Esophagus mucosa (tissue), 1 donor: ENCODE measurements around the gene PCDHA7. TPM values are rescaled to one million over a fixed set of nuclear protein-coding genes. Genes with fewer than 3 reads are reported as not detected.
"Not testable (repeated sequence)": the region's sequence is repeated elsewhere in the genome, so short reads cannot be mapped to it uniquely, and the experiment has no call there.

ENCODE experiments used
- ATAC-seq: fragments of 200-7000 bp; cut with Tn5 transposase; one replicate; pipeline ENCODE4 v1.9.1; 2020
- total RNA-seq: library from RNA; stranded (reverse); gene quantifications from one replicate; pipeline ENCODE4 v1.2.4, GENCODE V29; 2023
- donor health status: DM: yes; HTN: yes; CAD: no.

PCDHA7 gene
- total RNA-seq, 1 donor from 2014 or later = 0.08 TPM

DNA sequence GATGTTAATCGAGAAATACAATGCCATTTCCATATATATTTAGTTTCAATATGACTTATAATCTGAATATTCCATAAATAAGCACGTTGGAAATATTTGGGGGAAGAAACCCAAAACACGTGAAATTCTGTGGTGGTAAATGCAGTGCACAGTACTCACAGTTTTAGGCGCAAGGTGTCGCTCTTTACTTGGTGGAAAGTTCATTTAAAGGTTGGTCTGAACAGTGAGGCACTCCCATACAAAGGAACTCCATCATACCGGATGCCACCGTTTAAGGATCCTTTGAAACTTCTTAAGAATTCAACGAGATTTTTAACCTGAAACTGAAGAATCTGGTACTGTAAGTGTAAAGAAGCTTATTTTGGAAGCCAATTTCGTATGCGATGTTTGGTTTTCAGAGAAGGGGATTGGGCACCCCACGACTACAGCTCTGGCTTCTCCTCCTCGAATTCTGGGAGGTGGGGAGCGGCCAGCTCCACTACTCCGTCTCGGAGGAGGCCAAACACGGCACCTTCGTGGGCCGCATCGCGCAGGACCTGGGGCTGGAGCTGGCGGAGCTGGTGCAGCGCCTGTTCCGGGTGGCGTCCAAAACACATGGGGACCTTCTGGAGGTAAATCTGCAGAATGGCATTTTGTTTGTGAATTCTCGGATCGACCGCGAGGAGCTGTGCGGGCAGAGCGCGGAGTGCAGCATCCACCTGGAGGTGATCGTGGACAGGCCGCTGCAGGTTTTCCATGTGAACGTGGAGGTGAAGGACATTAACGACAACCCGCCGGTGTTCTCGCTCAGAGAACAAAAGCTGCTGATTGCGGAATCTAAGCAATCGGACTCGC is 34.9 kb downstream of the PCDHA7 start, which contains the start of gene PCDHA11:
TSS of gene PCDHA11 (plus strand) at position 237 of the 834 bp plus-strand sequence. CDS start at position 384, 147 bp downstream.
- no peak for ATAC-seq

DNA sequence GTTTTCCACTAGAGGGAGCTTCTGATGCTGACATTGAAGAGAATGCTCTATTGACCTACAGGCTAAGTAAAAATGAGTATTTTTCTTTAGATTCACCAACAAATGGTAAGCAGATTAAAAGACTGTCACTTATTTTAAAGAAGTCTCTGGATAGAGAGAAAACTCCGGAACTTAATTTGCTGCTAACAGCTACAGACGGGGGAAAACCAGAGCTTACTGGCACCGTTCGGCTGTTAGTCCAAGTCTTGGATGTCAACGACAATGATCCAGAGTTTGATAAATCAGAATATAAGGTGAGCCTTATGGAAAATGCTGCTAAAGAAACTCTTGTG is 35.5 kb downstream of the PCDHA7 start:
- ATAC-seq = no peak

- ATAC-seq = no peak
Measured at GRCh38 chr5:140870221-140871201, 36.4 kb downstream of the PCDHA7 start.

DNA sequence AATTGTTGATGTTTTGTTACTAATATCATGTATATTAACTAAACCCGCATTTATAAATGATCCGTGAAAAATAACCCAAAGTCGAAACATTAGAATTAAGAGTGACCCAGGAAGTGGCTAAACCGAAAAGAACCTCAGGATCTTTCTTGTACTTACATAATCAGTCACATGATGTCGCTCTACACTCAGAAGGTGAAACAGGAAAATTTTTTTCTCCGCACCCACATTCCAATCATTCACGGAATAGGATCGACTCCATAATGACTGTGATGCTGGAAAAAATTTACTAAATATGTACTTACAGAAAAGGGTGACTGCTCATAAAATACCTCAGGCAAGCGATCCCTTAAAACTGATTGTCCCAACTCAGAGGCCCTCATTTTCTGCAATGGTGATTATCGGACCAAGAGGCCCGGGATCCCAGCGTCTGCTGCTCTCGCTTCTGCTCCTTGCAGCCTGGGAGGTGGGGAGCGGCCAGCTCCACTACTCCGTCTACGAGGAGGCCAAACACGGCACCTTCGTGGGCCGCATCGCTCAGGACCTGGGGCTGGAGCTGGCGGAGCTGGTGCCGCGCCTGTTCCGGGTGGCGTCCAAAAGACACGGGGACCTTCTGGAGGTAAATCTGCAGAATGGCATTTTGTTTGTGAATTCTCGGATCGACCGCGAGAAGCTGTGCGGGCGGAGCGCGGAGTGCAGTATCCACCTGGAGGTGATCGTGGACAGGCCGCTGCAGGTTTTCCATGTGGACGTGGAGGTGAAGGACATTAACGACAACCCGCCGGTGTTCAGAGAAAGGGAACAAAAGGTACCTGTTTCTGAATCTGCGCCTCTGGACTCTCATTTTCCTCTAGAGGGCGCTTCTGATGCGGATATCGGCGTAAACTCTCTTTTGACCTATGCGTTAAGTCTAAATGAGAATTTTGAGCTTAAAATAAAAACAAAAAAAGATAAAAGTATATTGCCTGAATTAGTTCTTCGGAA is 41.3 kb downstream of the PCDHA7 start, which contains the start of gene PCDHA12:
TSS of gene PCDHA12 (plus strand) at position 224 of the 981 bp plus-strand sequence. CDS start at position 389, 165 bp downstream.
- ATAC-seq = no peak

DNA sequence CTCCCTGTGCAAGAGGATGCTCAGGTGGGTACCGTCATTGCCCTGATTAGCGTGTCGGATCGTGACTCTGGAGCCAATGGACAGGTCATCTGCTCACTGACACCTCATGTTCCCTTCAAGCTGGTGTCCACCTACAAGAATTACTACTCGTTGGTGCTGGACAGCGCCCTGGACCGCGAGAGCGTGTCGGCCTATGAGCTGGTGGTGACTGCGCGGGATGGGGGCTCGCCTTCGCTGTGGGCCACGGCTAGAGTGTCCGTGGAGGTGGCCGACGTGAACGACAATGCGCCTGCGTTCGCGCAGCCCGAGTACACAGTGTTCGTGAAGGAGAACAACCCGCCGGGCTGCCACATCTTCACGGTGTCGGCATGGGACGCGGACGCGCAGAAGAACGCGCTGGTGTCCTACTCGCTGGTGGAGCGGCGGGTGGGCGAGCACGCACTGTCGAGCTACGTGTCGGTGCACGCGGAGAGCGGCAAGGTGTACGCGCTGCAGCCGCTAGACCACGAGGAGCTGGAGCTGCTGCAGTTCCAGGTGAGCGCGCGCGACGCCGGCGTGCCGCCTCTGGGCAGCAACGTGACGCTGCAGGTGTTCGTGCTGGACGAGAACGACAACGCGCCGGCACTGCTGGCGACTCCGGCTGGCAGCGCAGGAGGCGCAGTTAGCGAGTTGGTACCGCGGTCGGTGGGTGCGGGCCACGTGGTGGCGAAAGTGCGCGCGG is 42.6 kb downstream of the PCDHA7 start:
- not testable (repeated sequence) for ATAC-seq

DNA sequence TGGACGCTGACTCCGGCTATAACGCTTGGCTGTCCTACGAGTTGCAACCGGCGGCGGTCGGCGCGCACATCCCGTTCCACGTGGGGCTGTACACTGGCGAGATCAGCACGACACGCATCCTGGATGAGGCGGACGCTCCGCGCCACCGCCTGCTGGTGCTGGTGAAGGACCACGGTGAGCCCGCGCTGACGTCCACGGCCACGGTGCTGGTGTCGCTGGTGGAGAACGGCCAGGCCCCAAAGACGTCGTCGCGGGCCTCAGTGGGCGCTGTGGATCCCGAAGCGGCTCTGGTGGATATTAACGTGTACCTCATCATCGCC is 43.2 kb downstream of the PCDHA7 start:
- no peak for ATAC-seq

- no peak for ATAC-seq
Measured at GRCh38 chr5:140881889-140882590, 48.0 kb downstream of the PCDHA7 start, which contains the start of gene PCDHA13. Gene PCDHA13, plus strand, starts transcription at chr5:140882124. Its CDS starts 145 bp downstream, at chr5:140882269.

DNA sequence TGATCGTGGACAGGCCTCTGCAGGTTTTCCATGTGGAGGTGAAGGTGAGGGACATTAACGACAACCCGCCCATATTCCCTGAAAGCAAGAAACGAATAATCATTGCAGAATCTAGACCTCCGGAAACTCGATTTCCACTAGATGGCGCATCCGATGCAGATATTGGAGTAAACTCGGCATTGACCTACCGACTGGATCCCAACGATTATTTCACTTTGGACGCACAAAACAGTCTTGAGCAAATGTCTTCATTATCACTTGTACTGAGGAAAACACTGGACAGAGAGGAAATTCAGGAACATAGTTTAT is 48.5 kb downstream of the PCDHA7 start:
- ATAC-seq = no peak

- no peak for ATAC-seq
Measured at GRCh38 chr5:140883373-140883772, 49.3 kb downstream of the PCDHA7 start.

- ATAC-seq = no peak
Measured at GRCh38 chr5:140883927-140884697, 50.0 kb downstream of the PCDHA7 start.

Other genes with a start within 250 kb of the PCDHA7 start
- 6.7 TPM for gene CD14, start 201.1 kb upstream of the PCDHA7 start, total RNA-seq
- gene TMCO6, start 194.8 kb upstream of the PCDHA7 start, total RNA-seq = 14.0 TPM
- 49.9 TPM for gene NDUFA2, start 186.6 kb upstream of the PCDHA7 start, total RNA-seq
- gene IK, start 186.4 kb upstream of the PCDHA7 start, total RNA-seq = 58.5 TPM
- gene WDR55, start 169.4 kb upstream of the PCDHA7 start, total RNA-seq = 19.7 TPM
- gene DND1, start 160.7 kb upstream of the PCDHA7 start, total RNA-seq = 0.44 TPM
- gene HARS1, start 142.9 kb upstream of the PCDHA7 start, total RNA-seq = 43.0 TPM
- 14.0 TPM for gene HARS2, start 142.8 kb upstream of the PCDHA7 start, total RNA-seq
- 39.7 TPM for gene ZMAT2, start 133.8 kb upstream of the PCDHA7 start, total RNA-seq
- not detected for gene PCDHA1, start 48.1 kb upstream of the PCDHA7 start, total RNA-seq
- 0.04 TPM for gene PCDHA2, start 39.4 kb upstream of the PCDHA7 start, total RNA-seq
- gene PCDHA3, start 33.2 kb upstream of the PCDHA7 start, total RNA-seq = not detected
- gene PCDHA4, start 27.2 kb upstream of the PCDHA7 start, total RNA-seq = 0.20 TPM
- gene PCDHA5, start 12.7 kb upstream of the PCDHA7 start, total RNA-seq = 0.08 TPM
- gene PCDHA6, start 6.3 kb upstream of the PCDHA7 start, total RNA-seq = not detected
- gene PCDHA8, start 6.9 kb downstream of the PCDHA7 start, total RNA-seq = 0.08 TPM
- 0.04 TPM for gene PCDHA9, start 14.1 kb downstream of the PCDHA7 start, total RNA-seq
- 0.08 TPM for gene PCDHA10, start 21.6 kb downstream of the PCDHA7 start, total RNA-seq
- not detected for gene PCDHA11, start 34.7 kb downstream of the PCDHA7 start, total RNA-seq
- gene PCDHA12, start 41.0 kb downstream of the PCDHA7 start, total RNA-seq = not detected
- gene PCDHA13, start 47.9 kb downstream of the PCDHA7 start, total RNA-seq = not detected
- 0.04 TPM for gene PCDHAC1, start 92.0 kb downstream of the PCDHA7 start, total RNA-seq
- gene PCDHAC2, start 132.2 kb downstream of the PCDHA7 start, total RNA-seq = 0.24 TPM
- gene PCDHB1, start 217.1 kb downstream of the PCDHA7 start, total RNA-seq = not detected